Breast epithelium (tissue), 3 donors: ENCODE results near the gene ZNF407.

ENCODE experiments used
- CTCF ChIP-seq, 3 donors: fragments of 450-650 bp; IDR thresholded peaks; one replicate each; pipeline ENCODE4 v1.5.1; 2016 to 2017; ENCODE audit warnings: antibody characterized with exemption in 3 of 3, mild to moderate bottlenecking in 3 of 3, moderate library complexity in 3 of 3
- POLR2A ChIP-seq: fragments of 450-650 bp; IDR thresholded peaks from one replicate; pipeline ENCODE4 v1.6.1; 2016; ENCODE audit warnings: antibody characterized with exemption, mild to moderate bottlenecking, moderate library complexity

- TF ChIP-seq POLR2A: no peak
- no peak for TF ChIP-seq CTCF (IDR thresholded peaks at IDR 0.05)
These were observed 230.5 kb downstream of the ZNF407 start for GRCh38 chr18:74828200-74828599.
